Panc1 (cell line): Measurements from ENCODE around the gene SCEL. TPM values are rescaled to one million over a fixed set of nuclear protein-coding genes. Genes with fewer than 3 reads are reported as not detected.

Experiments used
- ATAC-seq: fragments of 200-7000 bp; cut with Tn5 transposase; 2 replicates; pipeline ENCODE4 v1.9.1; 2020; ENCODE audit warnings: mild to moderate bottlenecking, moderate library complexity
- BruUV-seq: library from RNA; stranded (reverse); fragments of 400-500 nt; replicated peaks from 2 replicates; lab custom pipeline; 2021; lab: Mats Ljungman, UMichigan
- CTCF ChIA-PET: fragments of 300-600 bp; sonication (Branson Sonifier 250); formaldehyde crosslinking; loops from one replicate; lab custom pipeline; 2022; ENCODE audit warnings: antibody characterized with exemption; lab: Charles Lee
- POLR2A ChIA-PET: fragments of 300-600 bp; sonication (Branson Sonifier 250); formaldehyde crosslinking; loops from one replicate; lab custom pipeline; 2022; ENCODE audit warnings: antibody characterized with exemption; lab: Charles Lee
- DNase-seq: peaks from one replicate; pipeline ENCODE4 v3.0.0-alpha.2; 2010; ENCODE audit warnings: low read depth, low spot score
- H3K27ac ChIP-seq: 2 replicates; pipeline ENCODE4 v1.5.1; 2011; ENCODE audit warnings: mild to moderate bottlenecking, low read length, inconsistent platforms
- H3K27me3 ChIP-seq: fragments of 200-500 bp; sonication (Bioruptor generic); 2 replicates; pipeline ENCODE4 v1.6.0; 2014; ENCODE audit warnings: low read length, inconsistent platforms; ENCODE audit not compliant: control insufficient read depth, insufficient read depth
- H3K36me3 ChIP-seq: fragments of 200-500 bp; sonication (Bioruptor generic); 2 replicates; pipeline ENCODE4 v1.5.1; 2014; ENCODE audit warnings: inconsistent platforms, mild to moderate bottlenecking, low read length, moderate library complexity; ENCODE audit not compliant: control insufficient read depth, insufficient read depth
- H3K4me1 ChIP-seq: 2 replicates; pipeline ENCODE4 v1.5.1; 2011; ENCODE audit warnings: inconsistent platforms, mild to moderate bottlenecking, low read length, moderate library complexity; ENCODE audit not compliant: control insufficient read depth, insufficient read depth
- H3K4me3 ChIP-seq, 2 experiments: 2 replicates each; pipeline ENCODE4 v1.5.1; 2011 to 2012; ENCODE audit warnings: low read depth in 2 of 2, low read length in 2 of 2, mild to moderate bottlenecking in 2 of 2, inconsistent platforms in 1 of 2, moderate library complexity in 1 of 2
- H3K9me3 ChIP-seq: fragments of 200-500 bp; sonication (Bioruptor generic); 2 replicates; pipeline ENCODE4 v1.5.1; 2014; ENCODE audit warnings: low read depth, mild to moderate bottlenecking, inconsistent platforms, low read length, moderate library complexity; ENCODE audit not compliant: control insufficient read depth, insufficient read depth
- POLR2AphosphoS5 ChIP-seq: IDR thresholded peaks from 2 replicates; pipeline ENCODE4 v1.6.1; 2012; ENCODE audit warnings: mild to moderate bottlenecking, low read depth, low read length, moderate library complexity
- SIN3A ChIP-seq: IDR thresholded peaks from 2 replicates; pipeline ENCODE4 v1.6.1; 2012; ENCODE audit warnings: low read depth, mild to moderate bottlenecking, low read length, moderate library complexity, borderline replicate concordance; ENCODE audit not compliant: insufficient read depth
- TCF7L2 ChIP-seq: IDR thresholded peaks from 2 replicates; pipeline ENCODE4 v1.6.1; 2011; ENCODE audit warnings: mild to moderate bottlenecking, low read depth, low read length, inconsistent platforms
- in situ Hi-C: cut with HindIII; loops from 2 replicates; pipeline ENCODE4 v1.10.0; 2016; ENCODE audit warnings: low sequenced_read_pairs, low pct_unique_long_range_greater_than_20kb
- intact Hi-C: fragments of 100-400 bp; cut with micrococcal nuclease; formaldehyde crosslinking; loops from one replicate; pipeline ENCODE4 v1.10.0; 2022; ENCODE audit not compliant: unreplicated experiment
- total RNA-seq: library from RNA; stranded (reverse); gene quantifications from one replicate; pipeline ENCODE4 v1.2.1, GENCODE V29; 2021; ENCODE audit not compliant: unreplicated experiment
- TF ChIP-seq, protein P1 (sequence below): fragments of 450-650 bp; IDR thresholded peaks from 2 replicates; pipeline ENCODE4 v1.5.1; 2017; ENCODE audit warnings: mild to moderate bottlenecking
- TF ChIP-seq, protein P2 (sequence below), 2 experiments: IDR thresholded peaks; 2 replicates each; pipeline ENCODE4 v1.6.1; 2011 to 2012; ENCODE audit warnings: low read depth in 2 of 2, control low read depth in 1 of 2, low read length in 1 of 2, mild to moderate bottlenecking in 1 of 2, moderate library complexity in 1 of 2; ENCODE audit not compliant: insufficient read depth in 1 of 2

SCEL gene
- total RNA-seq, 1 experiment from 2014 or later = not detected

DNA sequence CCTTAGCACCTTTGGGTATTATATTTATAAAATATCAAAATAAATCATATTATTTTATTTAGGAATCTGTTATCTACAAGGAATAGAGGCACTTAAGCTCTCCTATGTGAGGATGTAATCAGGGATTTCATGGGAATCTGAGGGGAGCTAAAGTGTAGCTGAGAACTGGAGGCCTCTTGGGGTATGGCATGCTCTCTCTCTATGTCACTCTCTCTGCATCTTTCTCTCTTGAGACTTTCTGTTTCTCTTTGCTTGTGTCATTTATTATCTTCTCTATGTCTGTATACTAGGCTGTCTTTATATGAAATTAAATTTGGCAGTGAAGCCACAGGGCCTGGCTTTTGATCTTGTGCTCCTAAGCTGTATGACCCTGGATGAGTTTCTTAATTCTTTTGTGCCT, 37.7 kb upstream of the SCEL start:
- no TSS peak for BruUV-seq

DNA sequence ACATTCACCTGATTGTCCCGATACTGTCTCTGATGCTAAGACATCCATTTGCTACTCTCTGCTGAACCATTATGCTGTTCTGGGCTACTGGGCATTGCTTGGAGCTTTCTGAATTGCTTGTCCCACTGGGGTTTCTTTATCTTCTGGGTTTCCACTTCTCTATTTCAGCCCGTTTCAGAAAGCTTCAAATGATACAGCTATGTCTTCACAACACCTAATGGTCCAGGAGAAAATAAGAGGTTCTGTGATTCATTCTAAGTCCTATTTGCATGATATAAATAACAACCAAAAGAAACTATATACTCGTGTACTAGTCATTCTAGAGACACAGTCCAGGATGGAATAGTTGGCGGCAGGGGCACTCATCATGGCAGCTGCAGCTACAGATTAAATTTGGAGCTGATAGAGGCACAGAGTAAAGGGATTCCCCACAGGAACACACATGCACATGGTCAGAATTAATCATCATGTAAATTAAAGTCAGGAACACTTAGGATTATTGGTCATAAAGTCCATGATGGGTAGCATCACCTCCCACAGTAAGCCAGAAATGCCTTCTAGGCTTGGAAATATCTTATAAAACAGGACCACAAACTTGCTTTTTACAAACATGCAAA, 33.3 kb upstream of the SCEL start:
- Histone ChIP-seq H3K4me3 (no peak overlapping the region), H3K4me1 (no peaks in the 10 kb centered on the region), H3K27me3 (no peaks in the 10 kb centered on the region), H3K36me3 (no peaks in the 10 kb centered on the region), H3K27ac (no peak overlapping the region), H3K9me3 (no peaks in the 10 kb centered on the region)
- TF ChIP-seq TCF7L2 (no peak), SIN3A (no peak), POLR2AphosphoS5 (no peak)
- TF ChIP-seq, protein P1, sequence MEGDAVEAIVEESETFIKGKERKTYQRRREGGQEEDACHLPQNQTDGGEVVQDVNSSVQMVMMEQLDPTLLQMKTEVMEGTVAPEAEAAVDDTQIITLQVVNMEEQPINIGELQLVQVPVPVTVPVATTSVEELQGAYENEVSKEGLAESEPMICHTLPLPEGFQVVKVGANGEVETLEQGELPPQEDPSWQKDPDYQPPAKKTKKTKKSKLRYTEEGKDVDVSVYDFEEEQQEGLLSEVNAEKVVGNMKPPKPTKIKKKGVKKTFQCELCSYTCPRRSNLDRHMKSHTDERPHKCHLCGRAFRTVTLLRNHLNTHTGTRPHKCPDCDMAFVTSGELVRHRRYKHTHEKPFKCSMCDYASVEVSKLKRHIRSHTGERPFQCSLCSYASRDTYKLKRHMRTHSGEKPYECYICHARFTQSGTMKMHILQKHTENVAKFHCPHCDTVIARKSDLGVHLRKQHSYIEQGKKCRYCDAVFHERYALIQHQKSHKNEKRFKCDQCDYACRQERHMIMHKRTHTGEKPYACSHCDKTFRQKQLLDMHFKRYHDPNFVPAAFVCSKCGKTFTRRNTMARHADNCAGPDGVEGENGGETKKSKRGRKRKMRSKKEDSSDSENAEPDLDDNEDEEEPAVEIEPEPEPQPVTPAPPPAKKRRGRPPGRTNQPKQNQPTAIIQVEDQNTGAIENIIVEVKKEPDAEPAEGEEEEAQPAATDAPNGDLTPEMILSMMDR = no peak
- TF ChIP-seq, protein P2, sequence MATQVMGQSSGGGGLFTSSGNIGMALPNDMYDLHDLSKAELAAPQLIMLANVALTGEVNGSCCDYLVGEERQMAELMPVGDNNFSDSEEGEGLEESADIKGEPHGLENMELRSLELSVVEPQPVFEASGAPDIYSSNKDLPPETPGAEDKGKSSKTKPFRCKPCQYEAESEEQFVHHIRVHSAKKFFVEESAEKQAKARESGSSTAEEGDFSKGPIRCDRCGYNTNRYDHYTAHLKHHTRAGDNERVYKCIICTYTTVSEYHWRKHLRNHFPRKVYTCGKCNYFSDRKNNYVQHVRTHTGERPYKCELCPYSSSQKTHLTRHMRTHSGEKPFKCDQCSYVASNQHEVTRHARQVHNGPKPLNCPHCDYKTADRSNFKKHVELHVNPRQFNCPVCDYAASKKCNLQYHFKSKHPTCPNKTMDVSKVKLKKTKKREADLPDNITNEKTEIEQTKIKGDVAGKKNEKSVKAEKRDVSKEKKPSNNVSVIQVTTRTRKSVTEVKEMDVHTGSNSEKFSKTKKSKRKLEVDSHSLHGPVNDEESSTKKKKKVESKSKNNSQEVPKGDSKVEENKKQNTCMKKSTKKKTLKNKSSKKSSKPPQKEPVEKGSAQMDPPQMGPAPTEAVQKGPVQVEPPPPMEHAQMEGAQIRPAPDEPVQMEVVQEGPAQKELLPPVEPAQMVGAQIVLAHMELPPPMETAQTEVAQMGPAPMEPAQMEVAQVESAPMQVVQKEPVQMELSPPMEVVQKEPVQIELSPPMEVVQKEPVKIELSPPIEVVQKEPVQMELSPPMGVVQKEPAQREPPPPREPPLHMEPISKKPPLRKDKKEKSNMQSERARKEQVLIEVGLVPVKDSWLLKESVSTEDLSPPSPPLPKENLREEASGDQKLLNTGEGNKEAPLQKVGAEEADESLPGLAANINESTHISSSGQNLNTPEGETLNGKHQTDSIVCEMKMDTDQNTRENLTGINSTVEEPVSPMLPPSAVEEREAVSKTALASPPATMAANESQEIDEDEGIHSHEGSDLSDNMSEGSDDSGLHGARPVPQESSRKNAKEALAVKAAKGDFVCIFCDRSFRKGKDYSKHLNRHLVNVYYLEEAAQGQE (IDR thresholded peaks at IDR 0.05; ENCODE audit: insufficient read depth in 1 of 2, low read depth in 2 of 2, low read length in 1 of 2) = no peak
- BruUV-seq = no TSS peak
- DNase-seq (no peak), ATAC-seq (no peak)
- in situ Hi-C loops = no loop called here
- CTCF ChIA-PET = no interaction called here
- intact Hi-C loops = loop anchor here (10.0 kb wide), 1 partner anchor 253 kb away; no protein-coding TSS in a partner anchor
- POLR2A ChIA-PET = no interaction called here

More for the DNA sequence above, 37.7 kb upstream of the SCEL start:
- Histone ChIP-seq H3K4me3 (no peak overlapping the region), H3K27ac (no peak overlapping the region), H3K4me1 (no peaks in the 10 kb centered on the region), H3K27me3 (no peaks in the 10 kb centered on the region), H3K9me3 (no peaks in the 10 kb centered on the region), H3K36me3 (no peaks in the 10 kb centered on the region)
- CTCF ChIA-PET = no interaction called here
- no peak for ATAC-seq
- in situ Hi-C loops (no loop called here), intact Hi-C loops (no loop called here)
- TF ChIP-seq, protein P2 (IDR thresholded peaks at IDR 0.05; ENCODE audit: insufficient read depth in 1 of 2, low read depth in 2 of 2, low read length in 1 of 2) = no peak
- TF ChIP-seq POLR2AphosphoS5 (no peak), TCF7L2 (no peak), SIN3A (no peak)
- TF ChIP-seq, protein P1 = no peak
- POLR2A ChIA-PET = no interaction called here
- DNase-seq = no peak
